NCI-H2196 (cell line): Measurements from ENCODE around the gene SULT1C3.
"Not testable (repeated sequence)": the region's sequence is repeated elsewhere in the genome, so short reads cannot be mapped to it uniquely, and the experiment has no call there.

Source experiments
- DNase-seq: peaks from one replicate; lab custom pipeline; 2025; ENCODE audit not compliant: unreplicated experiment; lab: John Stamatoyannopoulos, UW

SULT1C3 gene

GRCh38 chr2:108244667-108245414 lies 5.1 kb downstream of the SULT1C3 start:
- DNase-seq, result no peak

DNA sequence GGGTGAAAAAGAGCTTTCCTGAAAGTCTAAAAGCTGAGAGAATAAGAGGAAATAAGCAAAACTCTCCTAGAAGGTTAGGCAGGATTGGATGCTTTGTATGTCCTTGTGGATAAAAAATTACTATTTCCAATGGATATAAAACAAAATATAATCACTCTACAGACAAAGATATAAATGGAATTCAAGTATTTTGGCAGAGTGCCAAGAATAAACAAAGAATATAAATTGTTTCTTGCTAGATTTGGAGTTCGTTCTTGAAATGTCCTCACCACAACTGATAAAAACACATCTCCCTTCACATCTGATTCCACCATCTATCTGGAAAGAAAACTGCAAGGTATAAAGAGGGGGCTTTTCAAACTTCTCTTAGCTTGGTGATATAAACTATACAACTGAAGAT lies 13.3 kb downstream of the SULT1C3 start:
- no peak for DNase-seq

DNA sequence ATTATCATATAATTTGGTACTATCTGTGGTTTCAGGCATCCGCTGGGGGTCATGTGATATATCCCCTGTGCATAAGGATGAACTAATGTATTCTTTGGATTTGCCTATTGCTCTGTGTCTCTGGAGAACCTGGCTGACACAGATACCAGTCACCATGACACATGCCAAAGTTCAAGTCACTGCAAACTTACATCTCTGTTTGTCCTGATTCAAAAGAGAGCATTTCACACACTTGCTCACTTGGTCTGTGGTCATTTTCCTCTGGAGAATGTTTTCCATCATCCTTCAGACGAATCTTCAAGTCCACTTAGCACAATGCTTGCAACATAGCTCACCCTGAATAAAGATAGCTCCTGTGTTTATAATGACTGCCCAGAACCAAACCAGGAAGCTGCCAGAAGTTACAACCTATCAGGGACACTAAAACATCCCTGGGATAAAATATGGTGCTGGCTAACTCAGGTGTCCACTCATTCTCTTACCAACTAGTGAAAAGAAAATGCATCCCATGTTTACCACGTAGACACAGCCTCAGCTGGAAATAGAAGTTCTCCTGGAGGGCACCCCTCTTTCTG lies 18.1 kb downstream of the SULT1C3 start:
- DNase-seq, result no peak

DNA sequence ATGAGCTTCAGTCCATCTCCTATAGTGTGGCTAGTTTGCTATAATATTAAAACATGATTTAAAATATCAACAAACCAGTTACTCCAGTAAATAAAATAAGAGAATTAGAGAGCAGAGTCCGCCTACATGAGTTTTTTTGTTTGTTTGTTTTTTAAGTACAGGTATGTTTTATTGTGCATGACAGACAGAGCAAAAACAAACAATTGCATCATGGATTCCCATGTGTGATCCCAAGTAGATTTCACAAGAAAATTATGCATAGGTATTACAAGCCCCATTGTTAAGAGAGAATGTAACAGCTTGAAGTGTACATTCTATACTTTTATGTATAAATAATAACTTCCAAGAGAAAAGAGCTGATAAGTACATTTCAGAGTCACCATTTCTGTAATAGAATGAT lies 21.0 kb downstream of the SULT1C3 start:
- DNase-seq, result no peak

- DNase-seq, result no peak
Measured at GRCh38 chr2:108262036-108262435, 22.3 kb downstream of the SULT1C3 start.

DNA sequence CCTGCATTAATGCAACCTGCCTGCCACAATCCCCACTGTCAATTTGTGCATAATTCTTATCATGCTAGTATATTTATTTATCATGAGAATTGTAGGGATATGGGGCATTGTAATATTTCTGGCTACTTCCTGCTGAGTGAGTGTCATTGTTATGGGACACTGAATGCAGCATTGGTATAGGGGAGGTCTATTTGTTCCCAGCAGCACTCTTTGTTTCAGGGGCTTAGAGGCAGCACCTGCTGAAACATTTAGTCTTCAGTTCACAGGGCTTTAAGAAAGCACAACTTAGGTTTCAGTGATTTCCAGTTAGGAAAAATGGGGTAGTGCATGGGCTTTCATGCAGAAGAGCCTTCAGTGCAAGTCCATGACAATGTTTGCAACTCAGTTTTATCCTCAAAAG lies 23.6 kb downstream of the SULT1C3 start:
- DNase-seq, result no peak

- DNase-seq, result no peak
Measured at GRCh38 chr2:108266218-108266617, 26.4 kb downstream of the SULT1C3 start.

DNA sequence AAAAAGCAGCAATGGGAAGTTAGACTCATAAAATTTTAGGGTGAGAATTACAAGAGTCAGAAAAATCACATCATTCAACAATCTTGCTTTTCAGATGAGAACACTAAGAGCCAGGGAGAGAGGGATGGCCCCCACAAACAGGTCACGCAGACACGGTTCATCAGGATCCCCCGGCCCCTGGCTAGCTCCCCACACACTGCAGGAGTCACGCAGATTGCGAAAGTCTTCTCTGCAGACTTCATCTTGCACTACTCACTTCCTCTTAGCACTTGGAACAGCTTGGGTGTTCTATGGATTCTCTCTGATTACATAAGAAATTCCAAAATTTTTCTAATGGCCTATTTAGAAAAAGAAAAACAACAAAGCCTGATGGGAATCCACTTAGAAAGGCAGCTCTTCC lies 27.3 kb downstream of the SULT1C3 start:
- no peak for DNase-seq

DNA sequence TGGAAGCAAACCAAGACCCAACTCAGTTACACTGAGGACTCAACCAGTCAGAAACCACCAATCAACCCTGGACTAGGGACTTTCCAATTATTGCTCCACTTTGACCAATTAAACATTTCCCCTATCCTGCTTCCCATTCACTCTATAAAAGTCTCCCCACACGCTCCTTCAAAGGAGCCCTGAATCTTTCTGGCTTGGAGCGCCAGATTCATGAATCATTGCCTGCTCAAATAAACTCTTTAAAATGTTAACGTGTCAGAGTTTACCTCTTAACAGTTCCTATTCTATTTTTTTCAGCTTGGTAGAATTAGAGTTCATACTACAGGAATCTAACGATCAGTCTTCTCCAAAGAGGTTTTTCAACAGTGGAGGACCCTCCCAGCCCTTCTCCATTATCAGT lies 28.2 kb downstream of the SULT1C3 start:
- no peak for DNase-seq

DNA sequence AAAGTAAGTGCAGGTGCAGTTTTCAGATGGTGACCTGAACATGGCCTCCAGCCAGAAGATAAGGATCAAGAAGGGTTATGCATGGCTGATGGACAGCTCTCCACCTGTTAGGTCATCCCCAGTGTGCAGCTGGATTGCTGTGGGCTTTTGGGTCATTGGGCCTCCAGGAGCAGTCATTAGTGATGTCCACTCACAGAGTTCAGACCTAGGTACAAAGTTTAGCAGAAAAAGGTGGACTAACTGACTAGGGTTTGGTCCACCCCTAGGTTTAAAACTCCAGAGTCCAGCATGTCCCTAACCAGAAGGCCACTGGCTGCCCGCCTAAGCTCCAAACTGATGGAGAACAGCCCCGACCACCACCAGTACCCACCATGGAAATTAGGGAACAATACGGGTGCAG lies 30.6 kb downstream of the SULT1C3 start:
- no peak for DNase-seq

- DNase-seq, result no peak
Measured at GRCh38 chr2:108270768-108271506, 31.2 kb downstream of the SULT1C3 start.

- no peak for DNase-seq
Measured at GRCh38 chr2:108271691-108272253, 32.0 kb downstream of the SULT1C3 start.

- DNase-seq, result no peak
Measured at GRCh38 chr2:108278631-108279030, 38.9 kb downstream of the SULT1C3 start.

DNA sequence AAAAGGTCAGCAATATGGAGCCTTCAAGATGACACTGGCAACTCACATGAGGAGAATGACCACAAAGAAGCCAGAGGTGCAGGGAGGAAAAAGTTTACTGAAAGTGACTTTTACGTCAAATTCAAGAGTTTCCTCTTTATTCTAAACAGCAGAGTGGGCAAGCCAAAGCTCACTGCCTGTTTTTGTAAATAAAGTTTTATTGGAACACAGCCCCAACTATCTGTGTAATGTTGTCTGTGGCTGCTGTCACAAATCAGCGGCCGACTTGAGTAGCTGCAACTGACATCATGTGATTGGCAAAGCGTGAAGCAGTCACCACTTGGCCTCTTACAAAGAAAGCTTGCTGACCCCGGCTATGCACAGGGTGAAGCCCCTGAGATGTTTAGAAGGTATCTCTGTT lies 39.7 kb downstream of the SULT1C3 start:
- no peak for DNase-seq

- DNase-seq, result no peak
Measured at GRCh38 chr2:108280466-108280865, 40.7 kb downstream of the SULT1C3 start.

DNA sequence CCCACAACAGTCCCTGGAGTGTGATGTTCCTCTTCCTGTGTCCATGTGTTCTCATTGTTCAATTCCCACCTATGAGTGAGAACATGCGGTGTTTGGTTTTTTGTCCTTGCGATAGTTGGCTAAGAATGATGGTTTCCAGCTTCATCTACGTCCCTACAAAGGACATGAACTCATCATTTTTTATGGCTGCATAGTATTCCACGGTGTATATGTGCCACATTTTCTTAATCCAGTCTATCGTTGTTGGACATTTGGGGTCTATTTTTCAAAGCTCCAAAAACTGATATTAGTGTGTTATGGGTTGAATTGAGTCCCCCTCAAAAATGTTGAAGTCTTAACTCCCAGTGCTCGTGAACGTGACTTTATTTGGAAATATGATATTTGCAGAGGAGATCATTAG lies 44.8 kb downstream of the SULT1C3 start:
- DNase-seq, result not testable (repeated sequence)

- DNase-seq, result no peak
Measured at GRCh38 chr2:108285616-108286015, 45.8 kb downstream of the SULT1C3 start.

GRCh38 chr2:108287169-108287568 lies 47.4 kb downstream of the SULT1C3 start:
- DNase-seq, result no peak

DNA sequence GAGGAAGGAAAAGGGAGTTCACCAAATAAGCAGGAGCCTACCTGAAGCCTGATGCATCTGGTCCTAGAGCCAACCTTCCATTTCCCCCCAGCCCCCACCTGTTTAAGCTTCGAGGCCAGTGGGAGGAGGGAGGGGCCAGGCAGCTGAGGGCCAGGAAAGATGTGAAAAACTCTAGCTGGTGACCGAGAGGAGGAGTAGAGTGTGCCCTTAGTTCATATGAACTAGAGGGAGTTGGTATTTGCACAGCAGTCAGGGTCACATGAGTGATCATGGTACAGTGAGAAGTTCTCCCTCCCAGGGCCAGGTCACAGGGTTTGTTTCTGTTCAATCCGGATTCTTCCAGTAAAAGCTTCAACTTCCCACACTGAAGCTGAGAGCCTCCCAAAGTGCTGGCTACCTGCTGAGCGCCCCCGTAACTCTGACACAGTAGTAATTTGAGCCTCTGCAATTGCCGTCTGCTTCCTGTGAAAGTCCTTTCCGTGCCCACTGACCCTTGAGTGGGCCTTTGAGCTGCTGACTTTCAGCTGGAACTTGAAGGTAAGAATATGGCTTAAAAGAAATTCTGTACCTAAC lies 48.9 kb downstream of the SULT1C3 start, which contains the start of gene SULT1C2:
Gene SULT1C2 (plus strand): TSS at position 362 of the 573 bp plus-strand sequence. CDS start 4,773 bp downstream, outside the sequence.
- DNase-seq, result peak; percentile 63

DNA sequence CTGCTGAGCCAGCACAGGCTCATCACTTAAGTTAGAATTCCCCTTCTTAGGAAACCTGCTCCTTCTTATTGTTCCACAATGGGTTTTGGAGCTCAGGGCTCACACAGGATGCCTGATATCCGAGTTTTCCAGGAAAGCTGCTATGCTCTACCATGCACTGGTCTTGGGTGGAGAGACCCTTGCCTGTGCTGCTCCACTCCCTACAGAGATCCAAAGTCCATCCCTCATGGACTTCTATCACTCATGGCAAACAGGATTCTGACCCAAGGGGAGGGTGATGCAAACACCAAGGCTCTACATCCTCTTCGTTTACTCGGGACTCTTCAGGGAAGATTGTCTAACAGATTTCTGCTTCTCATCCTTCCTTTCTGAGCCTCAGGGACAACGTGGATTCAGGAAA lies 54.1 kb downstream of the SULT1C3 start:
- no peak for DNase-seq

DNA sequence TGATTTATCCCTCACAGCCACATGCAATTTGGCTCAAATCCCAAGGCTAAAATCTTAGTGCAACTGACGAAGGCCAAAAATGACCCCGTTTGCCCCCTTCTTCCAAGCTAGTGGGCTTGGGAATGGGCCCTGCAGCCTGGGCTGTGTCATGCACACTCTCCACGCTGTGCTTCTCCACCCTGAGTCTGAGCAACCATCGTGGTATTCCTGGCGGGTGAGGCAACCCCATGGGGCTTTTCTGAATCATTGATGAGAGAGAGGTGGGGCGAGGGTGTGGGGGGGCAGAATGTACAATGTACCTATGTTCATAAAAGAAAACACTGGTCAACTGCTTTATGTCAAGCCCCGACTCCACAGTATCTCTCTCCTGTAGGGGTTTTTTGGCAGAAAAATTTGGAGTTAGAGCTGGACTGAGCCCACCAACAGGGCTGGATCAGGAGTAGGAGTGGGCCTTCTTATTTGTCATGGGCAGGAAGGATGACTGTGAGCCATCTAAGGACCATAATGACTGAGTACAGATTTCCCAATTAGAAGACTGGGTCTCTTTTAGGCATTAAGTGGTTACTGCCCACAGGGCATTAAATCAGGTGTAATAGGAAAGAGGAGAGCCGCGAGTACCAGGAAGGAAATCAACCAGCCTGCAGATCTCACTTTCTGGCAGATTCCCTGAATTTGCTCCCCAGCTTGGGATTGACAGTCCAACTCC lies 57.8 kb downstream of the SULT1C3 start:
- DNase-seq, result no peak
